NCI-H2196 treated with DMSO at 0.1 percent for 48 hours (cell line): ENCODE measurements around the gene SMG6.

ENCODE experiments used
- DNase-seq: peaks from one replicate; lab custom pipeline; 2025; ENCODE audit not compliant: unreplicated experiment; lab: John Stamatoyannopoulos, UW

The SMG6 gene

GRCh38 chr17:2064520-2064971 is 239.0 kb downstream of the SMG6 start:
- no peak for DNase-seq

GRCh38 chr17:2064147-2064489 is 239.5 kb downstream of the SMG6 start:
- DNase-seq: no peak

GRCh38 chr17:2063261-2064146 is 240.1 kb downstream of the SMG6 start:
- DNase-seq: no peak

GRCh38 chr17:2062571-2063183 is 240.9 kb downstream of the SMG6 start:
- DNase-seq: no peak

- no peak for DNase-seq
These were observed 242.1 kb downstream of the SMG6 start for GRCh38 chr17:2061441-2061958.

GRCh38 chr17:2060681-2061440 is 242.7 kb downstream of the SMG6 start:
- no peak for DNase-seq

- no peak for DNase-seq
These were observed 243.3 kb downstream of the SMG6 start for GRCh38 chr17:2060385-2060658.

GRCh38 chr17:2059547-2060384 is 243.8 kb downstream of the SMG6 start:
- DNase-seq: no peak

- DNase-seq: no peak
These were observed 244.7 kb downstream of the SMG6 start for GRCh38 chr17:2058586-2059546.

GRCh38 chr17:2057760-2058585 is 245.6 kb downstream of the SMG6 start:
- DNase-seq: no peak

GRCh38 chr17:2057175-2057759 is 246.3 kb downstream of the SMG6 start:
- DNase-seq: no peak

GRCh38 chr17:2056206-2057174 is 247.1 kb downstream of the SMG6 start:
- DNase-seq: no peak

GRCh38 chr17:2055292-2056205 is 248.0 kb downstream of the SMG6 start:
- DNase-seq: no peak

GRCh38 chr17:2054512-2055291 is 248.9 kb downstream of the SMG6 start, which contains the start of gene HIC1:
Gene HIC1 (plus strand): TSS chr17:2055103. CDS start chr17:2056691, 1,588 bp downstream.
- DNase-seq: no peak

- no peak for DNase-seq
These were observed 249.4 kb downstream of the SMG6 start for GRCh38 chr17:2054262-2054511.
